ENCODE results near the gene SLIT1.

Gene SLIT1

DNA sequence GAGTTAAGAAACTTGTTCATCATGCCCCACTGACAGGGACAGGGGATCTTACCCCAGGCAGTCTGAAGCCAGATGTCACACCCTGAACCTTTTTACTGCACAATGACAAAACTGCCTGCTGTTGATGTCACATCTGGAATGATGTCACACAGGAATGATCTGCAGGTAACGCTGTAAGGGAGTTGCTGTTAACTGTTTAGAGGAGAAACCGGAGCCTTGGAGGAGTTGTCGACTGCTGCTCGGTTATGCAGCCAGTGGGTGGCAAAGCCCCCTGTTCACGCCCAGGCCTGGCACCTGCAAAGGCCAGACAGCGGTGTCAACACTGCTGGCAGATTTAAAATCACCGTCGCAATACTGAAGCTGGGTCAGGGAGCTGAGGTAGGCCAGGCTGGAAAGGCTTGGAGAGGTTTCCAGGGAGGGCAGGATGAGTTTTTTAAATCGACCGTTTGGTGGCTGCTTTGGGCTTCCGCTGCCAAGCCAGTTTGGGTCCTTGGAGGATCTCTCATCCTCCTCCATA is 10.0 kb upstream of the SLIT1 start:
- TF ChIP-seq, protein P1, sequence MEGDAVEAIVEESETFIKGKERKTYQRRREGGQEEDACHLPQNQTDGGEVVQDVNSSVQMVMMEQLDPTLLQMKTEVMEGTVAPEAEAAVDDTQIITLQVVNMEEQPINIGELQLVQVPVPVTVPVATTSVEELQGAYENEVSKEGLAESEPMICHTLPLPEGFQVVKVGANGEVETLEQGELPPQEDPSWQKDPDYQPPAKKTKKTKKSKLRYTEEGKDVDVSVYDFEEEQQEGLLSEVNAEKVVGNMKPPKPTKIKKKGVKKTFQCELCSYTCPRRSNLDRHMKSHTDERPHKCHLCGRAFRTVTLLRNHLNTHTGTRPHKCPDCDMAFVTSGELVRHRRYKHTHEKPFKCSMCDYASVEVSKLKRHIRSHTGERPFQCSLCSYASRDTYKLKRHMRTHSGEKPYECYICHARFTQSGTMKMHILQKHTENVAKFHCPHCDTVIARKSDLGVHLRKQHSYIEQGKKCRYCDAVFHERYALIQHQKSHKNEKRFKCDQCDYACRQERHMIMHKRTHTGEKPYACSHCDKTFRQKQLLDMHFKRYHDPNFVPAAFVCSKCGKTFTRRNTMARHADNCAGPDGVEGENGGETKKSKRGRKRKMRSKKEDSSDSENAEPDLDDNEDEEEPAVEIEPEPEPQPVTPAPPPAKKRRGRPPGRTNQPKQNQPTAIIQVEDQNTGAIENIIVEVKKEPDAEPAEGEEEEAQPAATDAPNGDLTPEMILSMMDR (IDR thresholded peaks at IDR 0.05; ENCODE audit: insufficient read depth, low read depth, low read length, missing control alignments), result no peak
- H3K4me3 ChIP-seq (ENCODE audit: low read length), result no peak overlapping the region
- DNase-seq (ENCODE audit: low read depth), result no peak

DNA sequence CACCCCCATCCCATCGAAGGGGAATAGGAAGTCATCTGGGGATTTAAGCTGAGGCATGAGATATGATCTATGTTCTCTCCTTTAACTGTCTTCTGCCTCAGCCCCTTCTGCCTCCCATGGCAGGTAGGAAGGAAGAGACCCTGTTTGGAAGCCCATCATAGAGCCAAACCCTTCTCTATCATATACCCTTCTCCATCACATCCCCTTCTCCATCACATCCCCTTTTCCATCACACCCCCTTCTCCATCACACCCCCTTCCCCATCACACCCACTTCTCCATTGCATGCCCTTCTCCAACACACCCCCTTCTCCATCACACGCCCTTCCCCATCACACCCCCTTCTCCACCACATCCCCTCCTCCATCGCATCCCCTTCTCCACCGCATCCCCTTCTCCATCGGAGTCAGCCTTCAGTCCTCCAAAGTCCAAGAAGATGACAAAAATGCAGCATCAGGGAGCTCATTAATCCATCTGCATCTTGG is 7.2 kb upstream of the SLIT1 start:
- no peak for DNase-seq (ENCODE audit: low read depth)
- no peak overlapping the region for H3K4me3 ChIP-seq (ENCODE audit: low read length)
- TF ChIP-seq, protein P1 (IDR thresholded peaks at IDR 0.05; ENCODE audit: insufficient read depth, low read depth, low read length, missing control alignments), result no peak

DNA sequence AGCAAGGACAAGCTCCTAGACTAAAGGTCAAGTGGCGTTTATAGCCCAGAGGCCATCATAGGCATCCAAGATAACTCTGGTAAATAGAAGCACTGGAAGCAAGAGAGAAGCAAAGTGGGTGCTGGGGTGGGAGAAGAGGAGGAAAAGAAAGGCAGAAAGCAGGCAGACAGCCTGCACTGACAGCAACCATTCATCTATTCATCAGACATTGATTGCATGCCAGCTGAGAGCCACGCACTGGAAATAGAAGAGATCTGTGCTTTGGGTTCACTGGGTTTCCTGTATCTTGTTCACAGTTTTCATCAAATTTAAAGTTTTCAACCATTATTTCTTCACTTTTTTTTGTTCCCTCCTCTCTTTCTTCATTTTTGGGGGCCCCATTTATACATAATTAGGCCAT is 4.7 kb upstream of the SLIT1 start:
- DNase-seq (ENCODE audit: low read depth), result no peak
- TF ChIP-seq, protein P1 (IDR thresholded peaks at IDR 0.05; ENCODE audit: insufficient read depth, low read depth, low read length, missing control alignments), result no peak
- H3K4me3 ChIP-seq (ENCODE audit: low read length), result no peak overlapping the region

DNA sequence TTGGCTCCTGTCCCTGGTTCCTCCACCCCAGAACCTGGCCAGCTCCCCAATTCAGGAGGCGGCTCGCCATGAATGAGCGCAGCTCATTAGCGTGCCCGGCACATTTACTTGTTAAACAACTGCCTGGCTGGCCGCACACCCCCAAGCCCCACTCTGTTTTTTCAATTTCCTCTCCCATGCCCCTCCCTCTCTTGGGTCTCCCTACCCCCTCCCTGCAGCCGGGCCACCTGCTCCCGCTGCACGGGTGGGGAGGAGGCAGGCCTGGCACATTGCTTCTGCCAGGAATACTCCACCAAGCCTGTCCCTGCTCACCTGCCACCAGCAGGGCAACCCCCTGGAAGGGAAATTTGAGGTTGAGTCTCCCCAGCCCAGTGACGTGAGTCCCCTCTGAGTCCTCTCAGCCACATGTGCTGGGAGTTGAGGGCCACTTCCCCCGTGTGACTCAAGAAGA is 2.5 kb upstream of the SLIT1 start:
- H3K4me3 ChIP-seq (ENCODE audit: low read length), result no peak overlapping the region
- DNase-seq (ENCODE audit: low read depth), result no peak
- TF ChIP-seq, protein P1 (IDR thresholded peaks at IDR 0.05; ENCODE audit: insufficient read depth, low read depth, low read length, missing control alignments), result no peak

DNA sequence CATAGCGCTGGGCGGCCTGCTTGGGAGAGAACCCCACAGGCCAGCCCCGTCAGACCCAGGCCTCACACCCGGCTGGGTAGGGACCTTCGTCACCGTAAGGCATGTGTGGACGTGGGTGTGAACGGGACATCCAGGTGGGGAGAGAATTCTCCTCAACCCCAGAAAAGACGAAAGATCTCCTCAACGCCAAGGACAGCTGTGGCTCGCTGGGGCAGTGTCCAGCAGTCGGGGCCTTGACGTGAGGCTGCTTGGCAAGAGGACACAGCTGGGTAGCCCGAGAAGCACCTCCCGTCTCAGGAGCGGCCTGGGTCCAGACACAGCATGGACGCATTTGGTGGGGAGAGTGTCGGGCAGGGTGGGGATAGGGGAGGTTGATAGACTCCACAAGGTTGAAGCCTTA is 1.2 kb upstream of the SLIT1 start:
- no peak for DNase-seq (ENCODE audit: low read depth)
- H3K4me3 ChIP-seq (ENCODE audit: low read length), result no peak overlapping the region
- TF ChIP-seq, protein P1 (IDR thresholded peaks at IDR 0.05; ENCODE audit: insufficient read depth, low read depth, low read length, missing control alignments), result no peak

DNA sequence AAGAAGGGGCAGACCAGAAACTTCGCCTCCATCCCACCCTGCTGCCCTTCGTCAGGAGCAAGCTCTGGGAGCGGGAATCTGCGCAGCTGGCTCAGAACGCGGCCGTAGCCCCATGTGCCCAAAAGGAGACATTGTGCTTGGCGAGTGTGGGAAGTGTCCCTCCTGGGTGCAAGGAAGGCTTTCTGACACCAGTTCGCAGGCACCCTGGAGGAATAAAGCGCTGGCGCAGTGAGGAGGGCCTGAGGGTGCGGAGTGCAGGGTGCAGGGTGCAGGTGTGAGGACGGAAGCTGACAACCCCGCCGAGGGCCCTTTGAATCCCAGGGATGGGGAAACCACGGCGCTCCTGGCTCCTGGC is 811 bp downstream of the SLIT1 start:
- TF ChIP-seq, protein P1 (IDR thresholded peaks at IDR 0.05; ENCODE audit: insufficient read depth, low read depth, low read length, missing control alignments), result no peak
- no peak for DNase-seq (ENCODE audit: low read depth)
- H3K4me3 ChIP-seq (ENCODE audit: low read length), result no peak overlapping the region

DNA sequence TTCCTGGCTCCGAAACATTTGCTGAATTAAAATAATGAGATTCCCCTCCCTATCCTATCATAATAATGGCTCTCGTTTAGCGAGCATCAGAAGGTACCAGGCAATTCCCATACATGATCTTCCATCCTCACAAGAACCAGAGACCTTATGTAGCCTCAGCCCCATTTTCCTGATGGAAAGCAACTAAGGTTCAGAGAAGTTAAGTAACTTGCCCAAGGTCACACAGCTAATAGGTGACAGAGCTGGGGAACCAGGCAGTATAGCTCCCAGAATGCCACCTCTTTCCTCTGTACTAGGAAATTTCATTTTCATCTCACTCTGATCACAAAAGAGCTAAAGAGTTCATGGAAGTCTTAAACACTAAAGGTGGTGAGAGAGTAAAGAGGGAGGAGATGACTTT is 2.4 kb downstream of the SLIT1 start:
- no peak overlapping the region for H3K4me3 ChIP-seq (ENCODE audit: low read length)
- DNase-seq (ENCODE audit: low read depth), result no peak
- TF ChIP-seq, protein P1 (IDR thresholded peaks at IDR 0.05; ENCODE audit: insufficient read depth, low read depth, low read length, missing control alignments), result no peak

All from epithelial cell of esophagus (primary cell).